Karpas-422 (cell line): ENCODE data around the gene FAM114A1. TPM values are rescaled to one million over a fixed set of nuclear protein-coding genes. Genes with fewer than 3 reads are reported as not detected.
"Not testable (repeated sequence)": the region's sequence is repeated elsewhere in the genome, so short reads cannot be mapped to it uniquely, and the experiment has no call there.

ENCODE experiments used
- DNase-seq: peaks from one replicate; pipeline ENCODE4 v3.0.0-alpha.2; 2015
- H2AFZ ChIP-seq: fragments of 200-600 bp; sonication (generic); 2 replicates; pipeline ENCODE4 v1.6.1; 2014; ENCODE audit warnings: antibody characterized with exemption, low read length, mixed read lengths
- H3K27ac ChIP-seq: fragments of 200-600 bp; sonication (generic); 2 replicates; pipeline ENCODE4 v1.5.1; 2014; ENCODE audit warnings: mild to moderate bottlenecking, low read length, moderate library complexity
- H3K27me3 ChIP-seq: fragments of 200-600 bp; sonication (generic); 2 replicates; pipeline ENCODE4 v1.6.1; 2014; ENCODE audit warnings: low read length, mixed read lengths
- H3K36me3 ChIP-seq: fragments of 200-600 bp; sonication (generic); 2 replicates; pipeline ENCODE4 v1.6.1; 2014; ENCODE audit warnings: low read length, mixed read lengths; ENCODE audit not compliant: insufficient read depth
- H3K4me1 ChIP-seq: fragments of 200-600 bp; sonication (generic); 2 replicates; pipeline ENCODE4 v1.6.1; 2014; ENCODE audit warnings: mild to moderate bottlenecking, low read length, mixed read lengths
- H3K4me2 ChIP-seq: fragments of 200-600 bp; sonication (generic); 2 replicates; pipeline ENCODE4 v1.6.1; 2014; ENCODE audit warnings: low read length, low read depth, mild to moderate bottlenecking; ENCODE audit not compliant: poor library complexity, severe bottlenecking
- H3K4me3 ChIP-seq: fragments of 200-600 bp; sonication (generic); 2 replicates; pipeline ENCODE4 v1.5.1; 2014; ENCODE audit warnings: mild to moderate bottlenecking, antibody characterized with exemption, low read length, mixed read lengths
- H3K79me2 ChIP-seq: fragments of 200-600 bp; sonication (generic); 2 replicates; pipeline ENCODE4 v1.6.1; 2014; ENCODE audit warnings: mild to moderate bottlenecking, low read length, mixed read lengths
- H3K9ac ChIP-seq: fragments of 200-600 bp; sonication (generic); 2 replicates; pipeline ENCODE4 v1.6.0; 2014; ENCODE audit warnings: low read length
- H3K9me2 ChIP-seq: fragments of 200-600 bp; sonication (generic), shearing (Covaris generic); replicated peaks from 2 replicates; pipeline ENCODE4 v1.6.0; 2014; ENCODE audit warnings: mild to moderate bottlenecking, low read length, moderate library complexity; ENCODE audit not compliant: insufficient read depth
- H3K9me3 ChIP-seq: fragments of 300-700, 200-600 bp; sonication (generic); 2 replicates; pipeline ENCODE4 v1.6.1; 2014; ENCODE audit warnings: low read length, mixed read lengths
- H4K20me1 ChIP-seq: fragments of 200-600 bp; sonication (generic); 2 replicates; pipeline ENCODE4 v1.6.1; 2014; ENCODE audit warnings: mild to moderate bottlenecking, antibody characterized with exemption, low read length, low read depth; ENCODE audit not compliant: insufficient read depth
- small RNA-seq: library from RNA; depleted of rRNA; stranded (forward); fragments of <200 nt; gene quantifications from one replicate; pipeline ENCODE3, GENCODE V24; 2014
- total RNA-seq: library from RNA; depleted of rRNA; stranded (reverse); fragments of >200 nt; shearing (Covaris generic); gene quantifications from 2 replicates; pipeline ENCODE4 v1.2.3, GENCODE V29; 2014; ENCODE audit warnings: low replicate concordance; rRNA removed

The FAM114A1 gene
- total RNA-seq, 1 experiment from 2014 or later = 1.6 TPM

GRCh38 chr4:38988353-38988752, 120.7 kb downstream of the FAM114A1 start:
- not testable (repeated sequence) for H2AFZ ChIP-seq, H3K9ac ChIP-seq, H3K27ac ChIP-seq, DNase-seq, H3K4me3 ChIP-seq, H3K9me3 ChIP-seq, H3K9me2 ChIP-seq, H4K20me1 ChIP-seq, H3K27me3 ChIP-seq, H3K4me1 ChIP-seq, H3K79me2 ChIP-seq, H3K4me2 ChIP-seq
- H3K36me3 ChIP-seq = peaks cover 29% of the 10 kb centered on the region; the same call in 1 of the 2 replicates

GRCh38 chr4:38989487-38989886, 121.9 kb downstream of the FAM114A1 start:
- Histone ChIP-seq H3K36me3 (peaks cover 38% of the 10 kb centered on the region), H4K20me1 (no peaks in the 10 kb centered on the region), H3K9ac (no peak overlapping the region), H3K27ac (no peak overlapping the region), H2AFZ (no peak overlapping the region), H3K4me1 (no peaks in the 10 kb centered on the region), H3K9me3 (no peaks in the 10 kb centered on the region), H3K27me3 (no peaks in the 10 kb centered on the region), H3K4me2 (no peak overlapping the region), H3K79me2 (0 out of 2 replicates have a peak, but pooled peaks cover 2% of the 10 kb centered on the region), H3K4me3 (no peak overlapping the region), H3K9me2 (no peaks in the 10 kb centered on the region)
- DNase-seq = no peak

- no peak for DNase-seq
- Histone ChIP-seq H3K9me3 (no peaks in the 10 kb centered on the region), H3K4me1 (no peaks in the 10 kb centered on the region), H3K79me2 (0 out of 2 replicates have a peak, but pooled peaks cover 2% of the 10 kb centered on the region), H3K4me2 (no peak overlapping the region), H3K9me2 (no peaks in the 10 kb centered on the region), H4K20me1 (no peaks in the 10 kb centered on the region), H3K9ac (no peak overlapping the region), H3K27me3 (no peaks in the 10 kb centered on the region), H3K4me3 (no peak overlapping the region), H2AFZ (no peak overlapping the region), H3K36me3 (peaks cover 38% of the 10 kb centered on the region), H3K27ac (no peak overlapping the region)
Measured at GRCh38 chr4:38990241-38990640, 122.6 kb downstream of the FAM114A1 start.

DNA sequence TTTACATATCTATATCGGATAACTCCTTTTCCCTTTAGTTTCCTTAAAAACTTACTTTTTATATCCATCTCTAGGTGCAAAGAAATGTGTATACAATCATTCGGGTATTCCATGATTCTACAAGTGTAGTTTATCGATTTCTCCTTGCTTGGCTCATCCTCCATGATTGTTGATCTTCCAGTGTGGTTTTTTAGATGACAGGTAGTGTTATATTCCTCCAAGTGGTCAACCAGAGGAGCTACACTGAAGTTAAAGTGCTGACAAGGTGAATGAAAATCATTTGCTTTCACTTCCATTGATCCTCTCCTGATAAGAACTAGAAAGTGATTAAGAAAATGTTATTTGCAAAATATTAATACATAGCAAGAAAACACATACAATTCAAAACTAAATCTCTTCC, 126.1 kb downstream of the FAM114A1 start:
- no peak overlapping the region for H3K9ac ChIP-seq
- no peak overlapping the region for H2AFZ ChIP-seq
- no peaks in the 10 kb centered on the region for H3K9me2 ChIP-seq
- no peaks in the 10 kb centered on the region for H3K9me3 ChIP-seq
- H3K27me3 ChIP-seq = no peaks in the 10 kb centered on the region
- H3K4me1 ChIP-seq = no peaks in the 10 kb centered on the region
- H3K79me2 ChIP-seq = peaks cover 12% of the 10 kb centered on the region
- no peak overlapping the region for H3K4me3 ChIP-seq
- no peaks in the 10 kb centered on the region for H4K20me1 ChIP-seq
- no peak overlapping the region for H3K4me2 ChIP-seq
- peaks cover 48% of the 10 kb centered on the region for H3K36me3 ChIP-seq
- no peak for DNase-seq
- H3K27ac ChIP-seq = no peak overlapping the region

- Histone ChIP-seq H3K9me2 (no peaks in the 10 kb centered on the region), H3K79me2 (peaks cover 14% of the 10 kb centered on the region), H3K27me3 (no peaks in the 10 kb centered on the region), H3K36me3 (peaks cover 46% of the 10 kb centered on the region), H3K9me3 (no peaks in the 10 kb centered on the region; the same call in 1 of the 2 replicates), H3K9ac (no peak overlapping the region), H2AFZ (no peak overlapping the region), H3K27ac (no peak overlapping the region), H3K4me3 (no peak overlapping the region), H3K4me2 (no peak overlapping the region), H4K20me1 (no peaks in the 10 kb centered on the region), H3K4me1 (no peaks in the 10 kb centered on the region)
- no peak for DNase-seq
Measured at GRCh38 chr4:38994135-38994534, 126.5 kb downstream of the FAM114A1 start.

Small RNA genes within 50 kb of the gene (small RNA-seq; reads per million reads assigned to genes)
- gene MIR574 = 0.12 reads per million

Other genes with a start within 250 kb of the FAM114A1 start
- not detected in 2 replicates for gene KLF3, start 203.6 kb upstream of the FAM114A1 start, total RNA-seq
- 48.5 and 142 TPM in 2 replicates for gene TLR10, start 84.8 kb upstream of the FAM114A1 start, total RNA-seq
- gene TLR1, start 63.0 kb upstream of the FAM114A1 start, total RNA-seq = 36.0 and 103 TPM in 2 replicates
- gene TLR6, start 11.0 kb upstream of the FAM114A1 start, total RNA-seq = 12.4 and 39.9 TPM in 2 replicates
- gene TMEM156, start 164.6 kb downstream of the FAM114A1 start, total RNA-seq = 152 and 240 TPM in 2 replicates
- 142 and 147 TPM in 2 replicates for gene KLHL5, start 194.4 kb downstream of the FAM114A1 start, total RNA-seq